NCI-H1694 treated with DMSO at 0.1 percent for 48 hours (cell line): ENCODE data around the gene SLC4A2.

Experiments used
- DNase-seq: peaks from one replicate; lab custom pipeline; 2025; lab: John Stamatoyannopoulos, UW

SLC4A2 gene

DNA sequence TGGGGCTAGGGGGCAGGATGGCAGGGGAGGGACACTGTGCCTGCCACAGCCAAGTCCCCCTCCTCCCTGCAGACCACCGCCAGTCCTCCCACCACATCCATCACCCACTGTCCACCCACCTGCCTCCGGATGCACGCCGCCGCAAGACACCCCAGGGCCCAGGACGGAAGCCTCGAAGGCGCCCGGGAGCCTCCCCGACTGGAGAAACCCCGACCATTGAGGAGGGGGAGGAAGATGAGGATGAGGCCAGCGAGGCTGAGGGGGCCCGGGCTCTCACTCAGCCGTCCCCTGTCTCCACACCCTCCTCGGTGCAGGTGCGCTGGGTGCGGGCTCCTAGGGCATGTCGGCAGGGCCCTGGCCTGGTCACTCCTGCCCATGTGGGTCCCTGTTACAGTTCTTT, 5.1 kb downstream of the SLC4A2 start:
- DNase-seq: no peak

DNA sequence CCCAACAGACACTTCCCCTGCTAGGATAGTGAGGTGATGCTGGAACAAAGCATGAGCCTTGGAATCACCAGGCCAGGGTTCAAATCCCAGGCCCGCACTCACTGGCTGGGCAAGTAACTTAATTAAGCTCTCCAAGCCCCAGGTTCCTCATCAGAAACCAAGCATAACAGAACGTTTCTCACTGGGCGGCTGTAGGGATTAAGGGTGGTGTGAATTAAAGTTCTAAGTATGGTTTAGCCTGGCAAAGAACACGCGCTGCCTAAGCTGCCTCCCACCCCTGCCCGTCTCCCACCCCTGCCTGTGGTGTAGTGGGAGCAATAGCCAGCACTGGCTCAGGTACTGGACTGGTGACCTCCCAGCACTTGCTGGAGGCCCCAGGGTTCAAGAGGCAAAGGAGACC, 5.6 kb downstream of the SLC4A2 start:
- no peak for DNase-seq

DNA sequence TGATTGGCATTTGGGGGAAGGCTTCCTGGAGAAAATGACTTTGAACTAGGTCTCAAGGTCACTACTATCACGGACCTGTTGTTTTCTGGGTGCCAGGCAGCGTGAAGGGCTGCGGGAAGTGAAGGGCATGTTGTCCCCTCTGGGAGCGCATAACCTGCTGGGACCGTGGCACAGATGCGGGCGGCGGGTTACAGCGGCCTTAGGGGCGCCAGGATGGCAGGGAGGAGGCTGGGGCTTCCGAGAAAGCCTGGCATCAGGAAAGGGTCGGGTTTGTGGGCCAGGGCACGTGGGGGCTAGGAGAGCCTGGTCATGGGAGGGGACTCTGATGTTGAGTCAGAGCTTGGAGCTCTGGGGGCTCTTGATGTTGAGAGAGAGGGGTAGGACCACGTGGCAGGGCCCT, 6.1 kb downstream of the SLC4A2 start:
- no peak for DNase-seq

DNA sequence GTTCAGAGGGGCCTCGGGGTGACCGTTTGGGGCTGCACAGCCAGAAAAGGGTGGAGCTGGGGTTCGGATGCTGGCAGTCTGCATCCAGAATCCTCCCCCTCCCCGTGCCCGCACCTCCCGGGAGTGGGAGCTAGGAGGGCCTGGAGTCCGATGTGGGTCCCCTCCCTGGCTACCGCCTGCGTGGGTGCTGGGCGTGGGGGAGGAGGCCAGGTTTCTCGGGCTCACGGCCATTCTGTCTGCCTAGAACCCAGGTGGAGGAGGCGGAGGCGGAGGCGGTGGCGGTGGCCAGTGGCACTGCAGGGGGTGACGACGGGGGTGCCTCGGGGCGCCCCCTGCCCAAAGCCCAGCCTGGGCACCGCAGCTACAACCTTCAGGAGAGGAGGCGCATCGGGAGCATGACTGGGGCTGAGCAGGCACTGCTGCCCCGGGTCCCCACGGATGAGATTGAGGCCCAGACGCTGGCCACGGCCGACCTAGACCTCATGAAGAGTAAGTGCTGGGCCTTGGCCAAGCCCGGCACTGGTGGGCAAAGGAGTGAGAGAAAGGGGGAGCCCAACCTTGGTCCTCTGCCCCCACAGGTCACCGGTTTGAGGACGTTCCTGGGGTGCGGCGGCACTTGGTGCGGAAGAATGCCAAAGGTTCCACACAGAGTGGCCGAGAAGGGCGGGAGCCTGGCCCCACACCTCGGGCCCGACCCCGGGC, 7.0 kb downstream of the SLC4A2 start:
- no peak for DNase-seq

DNA sequence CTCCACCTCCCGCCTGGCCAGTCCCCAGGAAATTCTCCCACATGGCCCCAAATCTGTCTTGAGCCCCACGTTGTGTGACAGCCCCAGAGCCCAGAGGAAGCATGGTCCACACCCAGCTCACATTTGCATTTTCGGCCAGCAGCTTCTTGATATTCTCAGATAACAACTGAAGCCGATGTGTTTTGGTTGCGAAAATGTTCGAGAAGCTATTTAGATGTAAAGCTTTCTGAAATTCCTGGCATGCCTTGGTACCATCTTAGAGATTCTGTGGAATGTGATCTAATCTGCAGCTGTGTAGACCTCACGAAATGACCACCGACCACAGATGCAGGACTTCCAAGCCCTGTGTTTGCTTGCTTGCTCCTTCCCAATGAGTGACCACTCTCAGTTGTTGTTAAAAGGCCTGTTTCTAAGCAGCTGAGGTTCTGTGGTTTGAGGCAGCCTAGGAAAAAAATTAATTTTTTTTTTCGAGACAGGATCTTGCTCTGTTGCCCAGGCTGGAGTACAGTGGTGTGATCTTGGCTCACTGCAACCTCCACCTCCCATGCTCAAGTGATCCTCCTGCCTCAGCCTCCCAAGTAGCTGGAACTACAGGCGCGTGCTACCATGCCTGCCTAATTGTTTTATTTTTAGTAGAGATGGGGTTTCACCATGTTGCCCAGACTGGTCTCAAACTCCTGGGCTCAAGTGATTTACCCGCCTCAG, 8.8 kb downstream of the SLC4A2 start:
- DNase-seq: no peak

DNA sequence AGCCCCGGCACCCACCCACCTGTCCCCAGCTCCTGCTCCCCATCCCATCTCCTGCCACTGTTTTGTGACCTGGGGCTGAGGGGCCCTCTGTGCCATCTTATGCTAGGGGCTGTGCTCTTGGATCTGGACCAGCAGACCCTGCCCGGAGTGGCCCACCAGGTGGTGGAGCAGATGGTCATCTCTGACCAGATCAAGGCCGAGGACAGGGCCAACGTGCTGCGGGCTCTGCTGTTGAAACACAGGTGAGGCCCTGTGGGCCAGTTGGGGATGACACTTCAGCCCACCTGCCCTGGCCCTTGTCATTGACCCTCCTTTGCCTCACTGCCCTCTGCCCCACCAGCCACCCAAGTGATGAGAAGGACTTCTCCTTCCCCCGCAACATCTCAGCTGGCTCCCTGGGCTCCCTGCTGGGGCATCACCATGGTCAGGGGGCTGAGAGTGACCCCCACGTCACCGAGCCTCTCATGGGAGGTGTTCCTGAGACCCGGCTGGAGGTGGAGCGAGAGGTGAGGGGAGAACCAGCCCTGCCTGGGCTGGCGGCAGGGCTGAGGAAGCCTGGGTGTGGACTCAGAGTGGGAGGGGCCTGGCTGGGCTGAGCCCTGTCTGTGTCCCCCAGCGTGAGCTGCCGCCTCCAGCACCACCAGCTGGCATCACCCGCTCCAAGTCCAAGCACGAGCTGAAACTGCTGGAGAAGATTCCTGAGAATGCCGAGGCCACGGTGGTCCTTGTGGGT, 10.6 kb downstream of the SLC4A2 start:
- no peak for DNase-seq

DNA sequence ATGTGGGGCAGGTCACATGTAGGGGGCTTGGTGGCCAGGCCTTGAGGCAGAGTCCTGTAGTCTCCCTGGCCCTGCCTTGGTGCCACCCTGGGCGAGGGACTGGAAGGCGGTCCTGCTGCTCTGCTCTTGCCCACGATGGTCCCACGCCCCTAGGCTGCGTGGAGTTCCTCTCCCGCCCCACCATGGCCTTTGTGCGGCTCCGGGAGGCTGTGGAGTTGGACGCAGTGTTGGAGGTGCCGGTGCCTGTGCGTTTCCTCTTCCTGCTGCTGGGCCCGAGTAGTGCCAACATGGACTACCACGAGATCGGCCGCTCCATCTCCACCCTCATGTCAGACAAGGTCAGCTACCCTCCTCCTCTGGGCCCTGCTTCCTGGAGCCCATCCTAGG, 11.2 kb downstream of the SLC4A2 start:
- DNase-seq: no peak

DNA sequence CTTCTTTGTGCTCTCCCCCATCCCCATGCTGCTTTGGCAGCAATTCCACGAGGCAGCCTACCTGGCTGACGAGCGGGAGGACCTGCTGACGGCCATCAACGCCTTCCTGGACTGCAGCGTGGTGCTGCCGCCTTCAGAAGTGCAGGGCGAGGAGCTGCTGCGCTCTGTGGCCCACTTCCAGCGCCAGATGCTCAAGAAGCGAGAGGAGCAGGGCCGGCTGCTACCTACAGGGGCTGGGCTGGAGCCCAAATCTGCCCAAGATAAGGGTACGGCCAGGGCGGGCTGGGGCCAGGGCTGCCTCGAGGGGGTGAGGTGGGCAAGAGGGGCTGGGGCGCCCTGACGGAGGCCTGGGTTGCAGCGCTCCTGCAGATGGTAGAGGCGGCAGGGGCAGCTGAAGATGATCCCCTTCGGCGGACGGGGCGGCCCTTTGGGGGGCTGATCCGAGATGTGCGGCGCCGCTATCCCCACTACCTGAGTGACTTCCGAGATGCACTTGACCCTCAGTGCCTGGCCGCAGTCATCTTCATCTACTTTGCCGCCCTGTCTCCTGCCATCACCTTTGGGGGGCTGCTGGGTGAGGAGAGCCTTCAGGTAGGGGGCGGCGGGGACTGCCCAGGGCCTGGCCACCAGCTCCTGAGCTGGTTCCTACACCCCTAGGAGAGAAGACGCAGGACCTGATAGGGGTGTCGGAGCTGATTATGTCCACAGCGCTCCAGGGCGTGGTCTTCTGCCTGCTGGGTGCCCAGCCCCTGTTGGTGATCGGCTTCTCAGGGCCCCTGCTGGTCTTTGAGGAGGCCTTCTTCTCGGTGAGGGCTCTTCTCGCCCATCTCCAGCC, 11.9 kb downstream of the SLC4A2 start:
- DNase-seq: no peak

DNA sequence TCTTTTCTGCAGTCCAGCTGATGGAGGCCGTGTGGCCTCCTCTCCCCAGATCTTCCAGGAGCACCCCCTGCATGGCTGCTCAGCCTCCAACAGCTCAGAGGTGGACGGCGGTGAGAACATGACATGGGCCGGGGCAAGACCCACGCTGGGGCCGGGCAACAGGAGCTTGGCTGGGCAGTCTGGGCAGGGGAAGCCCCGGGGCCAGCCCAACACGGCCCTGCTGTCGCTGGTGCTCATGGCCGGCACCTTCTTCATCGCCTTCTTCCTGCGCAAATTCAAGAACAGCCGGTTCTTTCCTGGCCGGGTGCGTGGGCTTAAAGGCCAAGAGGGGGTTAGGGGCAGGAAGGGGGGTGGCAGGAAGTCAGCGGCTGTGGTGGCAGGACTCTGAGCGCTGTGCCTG, 14.6 kb downstream of the SLC4A2 start:
- DNase-seq: no peak

DNA sequence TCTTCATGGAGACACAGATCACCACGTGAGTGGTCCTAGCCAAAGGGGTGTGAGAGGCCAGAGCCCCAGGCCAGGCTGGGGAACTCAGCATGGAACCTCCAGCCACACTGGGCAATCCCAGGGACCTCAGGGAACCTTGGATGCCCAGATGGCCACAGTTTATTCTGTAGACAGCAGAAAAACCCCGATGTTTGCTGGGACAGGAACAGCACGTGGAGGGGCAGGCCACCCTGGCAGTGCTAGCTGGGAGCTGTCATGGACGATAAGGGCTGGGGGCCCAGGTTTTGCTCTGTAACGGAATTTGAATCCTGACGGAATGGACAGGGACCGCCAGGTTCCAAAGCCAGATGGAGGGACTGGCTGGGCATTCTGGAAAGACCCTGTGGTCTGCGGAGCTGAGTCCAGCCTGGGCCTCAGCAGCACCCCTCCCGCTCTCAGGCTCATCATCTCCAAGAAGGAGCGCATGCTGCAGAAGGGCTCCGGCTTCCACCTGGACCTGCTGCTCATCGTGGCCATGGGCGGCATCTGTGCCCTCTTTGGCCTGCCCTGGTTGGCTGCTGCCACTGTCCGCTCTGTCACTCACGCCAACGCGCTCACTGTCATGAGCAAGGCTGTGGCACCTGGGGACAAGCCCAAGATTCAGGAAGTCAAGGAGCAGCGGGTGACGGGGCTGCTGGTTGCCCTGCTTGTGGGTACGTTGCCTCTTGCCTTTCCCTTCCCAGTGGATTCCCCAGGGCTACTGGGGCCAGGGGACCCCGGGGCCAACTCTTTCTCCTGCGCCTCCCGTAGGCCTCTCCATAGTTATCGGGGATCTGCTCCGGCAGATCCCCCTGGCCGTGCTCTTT, 15.7 kb downstream of the SLC4A2 start:
- no peak for DNase-seq

DNA sequence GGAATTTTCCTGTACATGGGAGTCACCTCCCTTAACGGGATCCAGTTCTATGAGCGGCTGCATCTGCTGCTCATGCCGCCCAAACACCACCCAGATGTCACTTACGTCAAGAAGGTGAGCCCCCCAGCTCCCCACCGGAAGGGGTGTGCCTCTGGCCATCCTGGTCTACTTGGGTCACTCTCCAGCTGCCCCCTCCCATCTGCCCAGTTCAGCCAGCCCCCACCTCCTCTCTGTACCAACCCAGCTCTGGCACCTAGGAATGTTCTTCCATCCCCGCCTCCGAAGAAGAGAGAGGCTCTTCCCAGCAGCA, 16.2 kb downstream of the SLC4A2 start:
- DNase-seq: no peak

DNA sequence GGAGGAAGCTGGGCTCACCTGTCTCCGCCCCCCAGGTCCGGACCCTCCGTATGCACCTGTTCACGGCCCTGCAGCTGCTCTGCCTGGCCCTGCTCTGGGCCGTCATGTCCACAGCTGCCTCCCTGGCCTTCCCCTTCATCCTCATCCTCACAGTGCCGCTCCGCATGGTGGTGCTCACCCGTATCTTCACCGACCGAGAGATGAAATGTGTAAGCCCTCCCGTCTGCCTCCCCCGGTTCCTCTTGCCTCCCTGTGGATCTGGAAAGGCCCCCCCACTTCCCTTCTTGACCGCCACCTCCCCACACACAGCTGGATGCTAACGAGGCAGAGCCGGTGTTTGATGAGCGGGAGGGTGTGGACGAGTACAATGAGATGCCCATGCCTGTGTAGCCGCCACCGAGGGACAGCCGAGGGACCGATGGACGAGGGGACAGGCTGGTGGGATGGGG, 16.6 kb downstream of the SLC4A2 start:
- no peak for DNase-seq

DNA sequence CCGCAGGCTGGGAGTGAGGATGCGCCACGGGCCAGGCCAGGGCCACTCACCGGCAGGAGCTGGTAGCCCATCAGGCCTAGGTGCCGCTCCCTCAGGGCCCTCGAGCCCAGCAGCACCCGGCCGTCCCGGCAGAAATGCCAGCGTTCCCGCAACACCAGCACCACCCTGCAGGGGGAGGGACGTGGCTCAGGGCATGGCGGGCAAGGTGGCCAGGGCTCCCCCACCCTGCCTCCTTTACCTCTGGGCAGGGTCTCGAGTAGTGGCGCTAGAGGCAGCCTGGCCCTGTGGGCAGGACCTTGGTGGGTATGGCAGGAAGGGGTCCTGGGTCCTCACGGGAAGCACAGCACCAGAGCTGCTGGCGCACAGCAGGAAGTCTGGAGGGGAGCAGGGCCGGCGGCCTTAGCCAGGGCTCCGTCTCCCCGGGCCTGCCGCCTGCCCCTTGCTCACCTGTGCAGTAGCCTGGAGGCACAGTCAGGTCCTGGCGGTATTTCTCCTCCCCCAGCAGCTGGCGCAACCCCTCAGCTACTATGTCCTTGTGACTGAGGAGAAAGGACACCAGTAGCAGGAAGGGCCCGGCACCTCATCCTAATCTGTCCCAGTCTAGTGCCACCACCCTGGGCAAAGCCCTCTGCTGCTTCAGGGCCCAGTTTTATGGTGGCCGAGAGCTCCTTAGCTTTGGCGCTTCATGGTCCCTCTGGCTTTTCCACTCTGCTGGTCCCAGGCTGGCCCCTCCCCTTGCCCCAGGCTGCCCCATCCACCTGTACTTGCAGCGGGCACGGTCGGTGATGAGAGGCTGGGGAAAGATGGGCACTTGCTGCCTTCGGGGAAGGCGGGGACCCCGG, 17.7 kb downstream of the SLC4A2 start:
- no peak for DNase-seq

DNA sequence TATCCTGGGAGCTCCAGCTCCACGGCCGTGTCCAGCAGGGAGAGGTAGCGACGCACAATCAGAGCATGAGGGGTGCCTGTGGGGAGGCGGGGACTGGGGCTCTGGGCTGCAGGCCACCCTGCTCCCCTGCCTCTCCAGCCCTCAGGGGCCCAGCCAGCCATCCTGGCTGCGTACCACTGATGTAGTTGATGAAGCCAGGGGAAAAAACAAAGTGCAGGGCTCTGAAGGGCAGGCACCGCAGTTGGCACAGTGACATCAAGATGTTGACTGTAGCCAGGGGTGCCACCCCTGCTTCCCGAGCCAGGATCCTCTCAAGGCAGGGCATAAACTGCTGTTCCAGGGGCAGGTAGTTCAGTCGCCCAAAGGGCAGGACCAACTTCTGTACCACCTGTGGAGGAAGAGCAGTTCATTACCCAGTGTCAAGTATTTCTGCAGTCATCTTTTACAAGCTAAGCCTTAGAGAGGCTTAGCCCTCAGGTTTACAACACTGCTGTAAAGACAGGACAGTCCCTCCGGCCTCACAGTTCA, 18.4 kb downstream of the SLC4A2 start:
- no peak for DNase-seq

DNA sequence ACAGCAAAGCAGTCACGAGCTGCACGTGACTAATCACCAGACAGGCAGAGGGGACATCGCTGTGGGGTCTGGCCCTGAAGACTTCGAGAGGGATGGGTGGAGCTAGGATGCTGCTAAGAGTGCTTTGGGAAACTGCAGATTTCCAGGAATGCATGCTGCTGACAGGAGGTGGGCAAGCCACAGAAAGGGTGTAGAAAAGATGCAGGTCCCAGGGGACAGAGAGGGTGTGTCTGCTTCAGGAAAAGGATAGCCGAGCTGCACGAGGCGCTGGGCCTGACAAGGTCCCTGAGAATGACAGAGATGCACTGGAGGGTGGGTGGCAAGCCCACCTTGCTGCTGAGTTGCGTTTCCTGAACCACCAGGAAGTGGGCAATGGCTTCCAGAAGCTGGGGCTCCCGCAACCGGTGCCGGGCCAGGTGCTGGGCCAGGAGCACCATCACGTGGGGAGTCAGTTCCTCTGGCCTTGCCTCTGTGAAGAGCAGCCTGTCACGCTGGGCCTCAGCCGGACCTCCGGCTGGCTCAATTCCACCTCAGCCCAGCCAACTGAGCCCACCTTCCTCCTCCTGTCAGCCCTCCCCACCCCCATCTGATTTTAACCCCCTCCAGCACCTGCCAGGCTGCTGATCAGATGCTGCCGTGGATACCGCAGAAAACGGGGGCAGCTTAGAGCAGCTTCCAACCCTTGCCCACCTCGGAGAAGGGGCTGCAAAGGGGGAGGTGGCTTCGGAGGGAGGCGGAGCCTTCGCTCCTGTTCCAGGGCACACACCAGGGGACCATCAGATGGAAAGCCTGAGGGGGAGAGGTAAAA, 19.0 kb downstream of the SLC4A2 start:
- DNase-seq: no peak

DNA sequence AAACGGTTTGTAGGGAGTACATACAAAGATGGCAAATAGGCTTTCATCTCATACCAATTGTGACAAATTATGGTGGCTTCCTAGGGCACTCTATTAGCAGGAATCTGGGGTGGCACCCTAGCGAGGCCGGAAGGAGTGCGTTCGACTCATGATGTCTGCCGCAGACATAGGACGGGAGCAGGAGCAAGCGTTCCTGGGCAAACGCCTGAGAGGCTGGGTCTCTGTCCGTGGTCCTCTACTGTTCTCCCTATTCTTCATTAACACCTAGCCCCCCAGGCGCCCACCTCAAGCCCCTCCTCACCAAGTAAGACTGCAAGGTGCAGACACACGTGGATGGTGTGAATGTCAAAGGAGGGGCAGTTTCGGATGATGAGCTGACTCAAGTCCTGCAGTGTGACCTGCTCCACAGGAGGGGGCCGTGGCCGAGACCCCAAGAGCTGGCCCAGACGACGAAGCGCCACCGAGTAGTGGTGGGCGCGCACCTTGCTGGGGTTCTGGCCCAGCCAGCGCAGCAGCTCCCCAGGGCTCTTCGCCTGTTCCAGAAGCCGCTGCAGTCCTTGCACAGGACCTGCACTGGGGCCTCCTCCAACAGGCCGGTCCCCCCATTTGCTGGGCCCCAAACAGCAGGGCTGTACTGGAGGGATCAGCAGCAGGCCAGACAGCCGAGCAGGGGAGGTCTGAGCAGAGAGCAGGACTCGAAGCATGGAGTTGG, 20.0 kb downstream of the SLC4A2 start:
- no peak for DNase-seq

DNA sequence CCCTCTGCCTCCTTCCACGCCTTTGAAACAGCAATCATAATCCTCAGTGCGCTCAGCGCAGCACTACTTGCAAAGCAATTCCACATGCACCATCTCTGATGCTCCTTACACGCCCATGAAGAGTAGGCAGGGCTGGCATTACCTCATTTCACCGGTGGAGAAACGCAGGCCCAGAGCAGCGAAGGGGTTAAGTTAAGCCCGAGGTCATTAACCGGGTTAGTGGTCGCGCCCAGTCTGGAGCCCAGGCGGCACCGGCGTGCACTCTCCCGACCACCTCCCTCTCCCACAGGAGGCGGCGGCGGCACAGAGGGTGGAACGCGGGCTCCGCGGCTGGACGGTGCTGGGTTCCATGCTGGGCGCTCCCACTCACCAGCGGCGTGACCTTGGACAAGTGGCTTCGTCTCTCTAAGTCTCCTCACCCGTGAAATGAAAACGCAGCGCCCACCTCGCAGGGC, 20.7 kb downstream of the SLC4A2 start:
- no peak for DNase-seq

DNA sequence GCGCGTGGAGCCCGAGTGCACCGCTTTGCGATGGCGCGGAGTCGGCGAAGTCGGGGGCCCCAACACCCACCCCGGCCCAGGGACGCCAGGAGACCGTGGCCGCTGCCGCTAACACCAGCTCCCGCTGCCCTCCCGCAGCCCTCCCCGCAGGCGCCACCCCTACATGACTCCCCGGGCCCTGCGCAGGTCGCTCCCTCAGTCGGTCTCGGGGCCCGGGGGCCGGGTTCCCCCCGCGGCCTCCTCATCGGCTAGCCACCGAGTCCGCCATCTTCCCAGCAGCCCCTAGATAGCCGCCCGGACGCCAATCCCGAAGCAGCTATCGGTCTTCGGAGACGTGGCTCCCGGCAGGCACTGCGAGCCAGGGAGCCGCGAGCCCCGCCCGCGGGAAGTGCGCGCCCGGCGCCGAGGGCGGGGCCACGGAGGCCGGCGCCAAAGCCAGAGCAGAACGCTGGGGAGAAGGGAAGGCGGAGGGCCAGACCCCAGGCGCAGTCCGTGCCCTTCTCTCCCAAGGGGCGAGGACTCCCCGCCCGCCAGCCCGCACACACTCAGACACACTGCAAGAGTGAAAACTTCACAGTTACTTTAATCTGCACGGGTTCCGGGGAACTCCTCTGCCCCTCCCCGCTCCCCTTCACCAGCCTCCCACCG, 21.3 kb downstream of the SLC4A2 start, which contains the start of gene FASTK:
FASTK (minus strand) TSS at position 288 of the 648 bp plus-strand sequence; CDS start at position 245, 43 bp downstream.
- DNase-seq: peak; percentile 88
